Hepatocyte (in vitro differentiated cells): ENCODE data around the gene TTC32.

Experiments used
- EZH2 ChIP-seq: fragments of 200-600 bp; sonication (generic); IDR thresholded peaks from 2 replicates; pipeline ENCODE4 v1.6.1; 2016; ENCODE audit warnings: antibody characterized with exemption, mild to moderate bottlenecking, borderline replicate concordance
- EZH2phosphoT487 ChIP-seq: fragments of 200-600 bp; sonication (generic); IDR thresholded peaks from one replicate; pipeline ENCODE4 v1.6.1; 2018; ENCODE audit warnings: antibody characterized with exemption, mild to moderate bottlenecking, low read depth, moderate library complexity; ENCODE audit not compliant: unreplicated experiment, severe bottlenecking
- TF ChIP-seq, protein P1 (sequence below): fragments of 200-600 bp; sonication (generic); IDR thresholded peaks from 2 replicates; pipeline ENCODE4 v1.5.1; 2016; ENCODE audit warnings: antibody characterized with exemption, mild to moderate bottlenecking; ENCODE audit not compliant: poor library complexity

DNA sequence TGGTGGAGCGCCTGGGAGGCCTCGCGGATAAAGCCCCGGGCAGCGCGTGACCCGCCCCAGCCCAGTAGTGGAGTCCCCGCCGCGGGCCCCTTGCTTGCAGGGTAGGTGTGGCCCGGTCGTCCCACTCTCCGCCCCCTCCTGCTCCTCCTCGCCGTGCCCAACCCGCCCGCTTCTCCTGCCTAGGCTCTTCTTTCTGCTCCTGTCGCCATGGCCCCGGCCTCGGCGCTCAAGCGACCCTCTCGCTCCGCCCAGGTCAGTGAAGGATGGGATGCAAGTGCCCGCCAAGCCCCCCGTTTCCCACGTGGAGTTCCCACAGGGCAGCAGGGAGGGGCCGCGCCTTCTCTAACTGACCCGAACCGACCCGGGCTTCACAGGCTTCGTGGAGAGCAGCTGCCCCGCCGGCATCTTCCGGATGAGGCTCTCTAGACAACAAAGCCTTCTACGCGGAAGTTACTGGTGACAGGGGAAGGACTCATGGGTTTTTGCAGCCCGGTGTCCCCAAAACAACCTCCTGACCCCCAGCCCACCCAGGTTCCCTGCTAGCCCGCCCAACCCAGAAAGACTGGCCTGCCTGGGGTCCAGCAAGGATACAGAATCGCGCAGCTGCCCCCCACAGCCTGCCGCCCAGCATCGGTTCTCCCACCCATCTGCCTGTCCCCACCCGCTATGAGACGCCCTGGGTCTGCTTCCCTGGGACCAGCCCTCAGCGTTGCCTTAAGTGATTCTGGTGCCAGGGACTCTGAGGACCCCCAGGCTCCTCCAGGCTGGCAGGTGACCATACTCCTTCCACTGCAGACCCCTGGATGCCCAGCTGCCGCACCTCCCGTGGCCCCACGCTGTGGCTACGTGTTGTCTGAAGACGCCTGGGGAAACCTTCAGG is 32.8 kb downstream of the TTC32 start:
- TF ChIP-seq, protein P1, sequence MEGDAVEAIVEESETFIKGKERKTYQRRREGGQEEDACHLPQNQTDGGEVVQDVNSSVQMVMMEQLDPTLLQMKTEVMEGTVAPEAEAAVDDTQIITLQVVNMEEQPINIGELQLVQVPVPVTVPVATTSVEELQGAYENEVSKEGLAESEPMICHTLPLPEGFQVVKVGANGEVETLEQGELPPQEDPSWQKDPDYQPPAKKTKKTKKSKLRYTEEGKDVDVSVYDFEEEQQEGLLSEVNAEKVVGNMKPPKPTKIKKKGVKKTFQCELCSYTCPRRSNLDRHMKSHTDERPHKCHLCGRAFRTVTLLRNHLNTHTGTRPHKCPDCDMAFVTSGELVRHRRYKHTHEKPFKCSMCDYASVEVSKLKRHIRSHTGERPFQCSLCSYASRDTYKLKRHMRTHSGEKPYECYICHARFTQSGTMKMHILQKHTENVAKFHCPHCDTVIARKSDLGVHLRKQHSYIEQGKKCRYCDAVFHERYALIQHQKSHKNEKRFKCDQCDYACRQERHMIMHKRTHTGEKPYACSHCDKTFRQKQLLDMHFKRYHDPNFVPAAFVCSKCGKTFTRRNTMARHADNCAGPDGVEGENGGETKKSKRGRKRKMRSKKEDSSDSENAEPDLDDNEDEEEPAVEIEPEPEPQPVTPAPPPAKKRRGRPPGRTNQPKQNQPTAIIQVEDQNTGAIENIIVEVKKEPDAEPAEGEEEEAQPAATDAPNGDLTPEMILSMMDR = no peak
- TF ChIP-seq EZH2 (no peak), EZH2phosphoT487 (no peak)
